ENCODE data around the gene SLCO1B3.
"Not testable (repeated sequence)": the region's sequence is repeated elsewhere in the genome, so short reads cannot be mapped to it uniquely, and the experiment has no call there.

The SLCO1B3 gene, protein sequence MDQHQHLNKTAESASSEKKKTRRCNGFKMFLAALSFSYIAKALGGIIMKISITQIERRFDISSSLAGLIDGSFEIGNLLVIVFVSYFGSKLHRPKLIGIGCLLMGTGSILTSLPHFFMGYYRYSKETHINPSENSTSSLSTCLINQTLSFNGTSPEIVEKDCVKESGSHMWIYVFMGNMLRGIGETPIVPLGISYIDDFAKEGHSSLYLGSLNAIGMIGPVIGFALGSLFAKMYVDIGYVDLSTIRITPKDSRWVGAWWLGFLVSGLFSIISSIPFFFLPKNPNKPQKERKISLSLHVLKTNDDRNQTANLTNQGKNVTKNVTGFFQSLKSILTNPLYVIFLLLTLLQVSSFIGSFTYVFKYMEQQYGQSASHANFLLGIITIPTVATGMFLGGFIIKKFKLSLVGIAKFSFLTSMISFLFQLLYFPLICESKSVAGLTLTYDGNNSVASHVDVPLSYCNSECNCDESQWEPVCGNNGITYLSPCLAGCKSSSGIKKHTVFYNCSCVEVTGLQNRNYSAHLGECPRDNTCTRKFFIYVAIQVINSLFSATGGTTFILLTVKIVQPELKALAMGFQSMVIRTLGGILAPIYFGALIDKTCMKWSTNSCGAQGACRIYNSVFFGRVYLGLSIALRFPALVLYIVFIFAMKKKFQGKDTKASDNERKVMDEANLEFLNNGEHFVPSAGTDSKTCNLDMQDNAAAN

DNA sequence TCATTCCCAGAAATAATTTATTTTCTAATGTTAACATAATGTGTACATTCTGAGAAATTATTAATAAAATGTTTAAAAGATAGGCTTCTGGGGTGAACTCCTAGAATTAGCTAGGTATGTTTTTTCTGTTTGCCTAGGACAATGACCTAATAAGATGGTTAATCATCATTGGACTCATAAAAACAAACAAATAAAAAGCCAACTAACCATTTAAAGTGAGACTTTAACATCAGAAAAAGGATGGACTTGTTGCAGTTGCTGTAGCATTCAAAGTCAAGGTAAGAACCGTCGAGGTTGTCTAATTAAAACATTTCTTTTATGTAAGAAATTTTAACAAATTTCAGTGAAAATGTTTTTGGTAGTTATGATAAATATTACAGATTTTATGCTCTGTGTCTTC is at the start of gene SLCO1B3:
Gene SLCO1B3 (plus strand): TSS at position 219 of the 400 bp plus-strand sequence. CDS start 5,034 bp downstream, outside the sequence.
- DNase-seq (ENCODE audit: low read depth) = no peak
- no peak within 1 kb of the TSS for H3K4me3 ChIP-seq (ENCODE audit: low read depth, low read length)

GRCh38 chr12:20777420-20777819 is 33.1 kb upstream of the SLCO1B3 start:
- DNase-seq (ENCODE audit: low read depth) = no peak
- no peak overlapping the region for H3K4me3 ChIP-seq (ENCODE audit: low read depth, low read length)

- no peak for DNase-seq (ENCODE audit: low read depth)
- H3K4me3 ChIP-seq (ENCODE audit: low read depth, low read length) = no peak overlapping the region
These were observed 31.5 kb upstream of the SLCO1B3 start for GRCh38 chr12:20778969-20779368.

DNA sequence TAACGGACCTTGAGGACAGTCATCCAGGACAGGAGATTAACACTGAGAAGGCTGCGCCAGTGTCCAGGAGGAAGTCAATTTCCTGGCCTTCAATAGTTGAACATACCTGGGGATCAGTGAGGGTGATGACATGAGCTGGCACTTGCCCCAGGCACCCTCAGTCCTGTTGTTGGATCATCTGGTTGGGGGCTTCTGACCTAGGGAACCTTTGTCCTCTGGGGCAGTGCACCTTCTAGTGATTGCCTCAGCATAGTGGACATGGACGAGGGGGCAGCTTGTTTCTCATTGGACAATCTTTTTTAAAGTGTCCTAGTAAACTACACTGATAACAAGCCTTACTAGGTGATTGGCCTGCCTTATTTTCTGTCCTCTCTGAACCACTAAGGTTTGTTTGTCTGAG is 30.5 kb upstream of the SLCO1B3 start:
- not testable (repeated sequence) for DNase-seq (ENCODE audit: low read depth); H3K4me3 ChIP-seq (ENCODE audit: low read depth, low read length)

DNA sequence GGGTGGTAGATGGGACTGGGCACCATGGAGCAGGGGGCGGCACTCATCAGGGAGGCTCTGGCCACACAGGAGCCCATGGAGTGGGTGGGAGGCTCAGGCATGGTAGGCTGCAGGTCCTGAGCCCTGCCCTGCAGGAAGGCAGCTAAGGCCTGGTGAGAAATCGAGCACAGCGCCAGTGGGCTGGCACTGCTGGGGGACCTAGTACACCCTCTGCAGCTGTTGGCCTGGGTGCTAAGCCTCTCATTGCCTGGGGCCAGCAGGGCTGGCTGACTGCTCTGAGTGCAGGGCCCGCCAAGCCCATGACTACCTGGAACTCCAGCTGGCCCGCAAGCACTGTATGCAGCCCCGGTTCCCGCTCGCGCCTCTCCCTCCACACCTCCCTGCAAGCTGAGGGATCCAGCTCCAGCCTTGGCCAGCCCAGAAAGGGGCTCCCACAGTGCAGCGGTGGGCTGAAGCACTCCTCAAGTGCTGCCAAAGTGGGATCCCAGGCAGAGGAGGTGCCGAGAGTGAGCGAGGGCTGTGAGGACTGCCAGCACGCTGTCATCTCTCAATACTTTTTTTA is 26.6 kb upstream of the SLCO1B3 start:
- not testable (repeated sequence) for H3K4me3 ChIP-seq (ENCODE audit: low read depth, low read length); DNase-seq (ENCODE audit: low read depth)

GRCh38 chr12:20792971-20793370 is 17.5 kb upstream of the SLCO1B3 start:
- no peak overlapping the region for H3K4me3 ChIP-seq (ENCODE audit: low read depth, low read length)
- no peak for DNase-seq (ENCODE audit: low read depth)

DNA sequence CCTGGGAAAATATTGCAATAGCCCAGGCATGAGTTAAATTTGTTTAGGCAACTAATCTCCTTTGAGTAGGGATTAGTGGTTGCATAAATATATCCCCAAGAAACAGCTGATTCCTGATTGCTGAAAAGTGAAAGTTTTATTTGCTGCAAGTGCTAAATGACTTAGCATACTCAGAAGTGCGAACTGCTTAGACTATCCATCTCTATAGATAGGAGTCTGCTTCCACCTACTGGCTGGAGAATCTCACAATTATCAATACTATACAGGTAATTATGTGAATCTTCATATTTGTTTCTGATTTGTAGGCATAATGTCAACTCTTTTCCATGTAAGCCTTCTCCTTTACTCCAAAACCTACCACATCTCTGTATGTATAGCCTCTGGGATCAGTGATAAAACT is 12.0 kb upstream of the SLCO1B3 start:
- H3K4me3 ChIP-seq (ENCODE audit: low read depth, low read length) = no peak overlapping the region
- DNase-seq (ENCODE audit: low read depth) = no peak

DNA sequence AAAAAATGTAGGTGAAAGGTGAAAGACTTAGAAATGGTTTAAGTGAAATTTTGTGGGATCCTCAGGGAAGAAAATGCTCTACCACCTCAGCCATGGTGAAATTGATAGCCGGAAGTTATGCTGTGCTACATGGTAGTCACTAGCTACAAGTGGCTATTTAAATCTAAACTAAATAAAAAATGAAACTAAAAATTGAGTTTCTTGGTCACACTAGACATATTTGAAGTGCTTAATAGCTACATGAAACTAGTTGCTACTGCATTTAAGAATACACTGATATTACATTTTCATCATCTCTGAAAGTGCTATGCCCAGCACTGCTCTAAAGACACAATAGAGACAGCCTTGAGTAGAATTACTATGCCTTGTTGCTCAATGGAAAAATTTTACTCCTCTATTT is 10.3 kb upstream of the SLCO1B3 start:
- no peak overlapping the region for H3K4me3 ChIP-seq (ENCODE audit: low read depth, low read length)
- DNase-seq (ENCODE audit: low read depth) = no peak

DNA sequence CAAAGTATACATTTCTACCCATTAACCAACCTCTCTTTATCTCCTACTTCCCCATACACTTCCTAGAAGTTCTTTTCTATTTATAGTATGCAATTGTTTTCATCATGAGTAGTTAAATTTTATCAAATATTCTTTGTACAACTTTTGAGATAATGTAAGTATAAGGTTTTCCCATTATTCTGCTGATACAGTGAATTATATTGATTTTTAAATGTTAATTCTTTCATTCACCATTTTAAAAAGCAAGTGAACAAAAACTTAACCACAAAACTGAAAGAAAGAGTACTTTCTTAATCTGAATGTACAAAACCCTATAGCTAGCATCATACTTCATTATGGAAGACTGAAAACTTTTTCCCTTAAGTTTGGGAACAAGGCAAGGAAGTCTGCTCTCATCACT is 9.5 kb upstream of the SLCO1B3 start:
- no peak overlapping the region for H3K4me3 ChIP-seq (ENCODE audit: low read depth, low read length)
- no peak for DNase-seq (ENCODE audit: low read depth)

- H3K4me3 ChIP-seq (ENCODE audit: low read depth, low read length) = no peak overlapping the region
- no peak for DNase-seq (ENCODE audit: low read depth)
These were observed 4.6 kb upstream of the SLCO1B3 start for GRCh38 chr12:20805921-20806320.

DNA sequence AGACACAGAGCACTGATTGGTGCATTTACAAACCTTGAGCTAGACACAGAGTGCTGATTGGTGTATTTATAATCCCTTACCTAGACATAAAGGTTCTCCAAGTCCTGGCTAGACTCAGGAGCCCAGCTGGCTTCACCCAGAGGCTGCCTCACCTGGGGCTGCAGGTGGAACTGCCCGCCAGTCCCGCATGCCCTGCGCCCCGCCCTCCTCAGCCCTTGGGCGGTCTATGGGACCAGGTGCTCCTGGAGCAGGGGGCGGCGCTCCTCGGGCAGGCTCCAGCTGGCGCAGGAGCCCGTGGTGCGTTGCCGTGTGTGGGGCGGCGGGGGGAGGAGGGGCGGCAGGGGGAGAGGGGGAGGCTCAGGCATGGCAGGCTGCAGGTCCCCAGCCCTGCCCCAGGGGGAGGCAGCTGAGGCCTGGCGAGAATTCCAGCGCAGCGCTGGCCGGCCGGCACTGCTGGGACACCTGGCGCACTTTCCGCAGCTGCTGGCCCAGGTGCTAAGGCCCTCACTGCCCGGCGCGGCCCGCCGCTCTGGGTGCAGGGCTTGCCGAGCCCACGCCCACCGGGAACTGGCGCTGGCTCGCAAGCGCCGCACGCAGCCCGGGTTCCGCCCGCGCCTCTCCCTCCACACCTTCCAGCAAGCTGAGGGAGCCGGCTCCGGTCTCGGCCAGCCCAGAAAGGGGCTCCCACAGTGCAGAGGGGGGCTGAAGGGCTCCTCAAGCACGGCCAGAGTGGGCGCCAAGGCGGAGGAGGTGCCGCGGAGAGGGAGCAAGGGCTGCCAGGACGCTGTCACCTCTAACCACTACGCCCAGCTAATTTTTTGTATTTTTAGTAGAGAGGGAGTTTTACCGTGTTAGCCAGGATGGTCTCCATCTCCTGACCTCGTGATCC is 3.1 kb upstream of the SLCO1B3 start:
- DNase-seq (ENCODE audit: low read depth) = no peak
- H3K4me3 ChIP-seq (ENCODE audit: low read depth, low read length) = no peak overlapping the region

DNA sequence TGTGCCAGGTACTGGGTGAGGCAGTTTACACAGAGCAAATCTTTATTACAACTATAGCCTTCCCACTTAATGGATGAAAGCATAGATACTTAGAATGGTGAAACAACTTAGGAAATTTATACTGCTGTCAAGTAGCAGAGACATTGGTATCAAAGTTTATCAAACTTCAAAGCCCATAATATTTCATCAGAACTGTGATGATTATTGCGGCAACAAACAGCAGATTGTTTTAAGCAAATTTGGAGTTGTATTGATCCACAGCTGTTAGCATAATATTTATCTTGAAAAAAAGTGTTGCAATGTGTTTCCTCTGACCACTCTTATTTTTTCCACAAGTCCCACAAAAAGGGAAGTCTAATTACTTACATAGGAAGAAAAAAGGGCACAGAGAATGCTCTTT is 2.0 kb upstream of the SLCO1B3 start:
- no peak for DNase-seq (ENCODE audit: low read depth)
- no peak overlapping the region for H3K4me3 ChIP-seq (ENCODE audit: low read depth, low read length)

DNA sequence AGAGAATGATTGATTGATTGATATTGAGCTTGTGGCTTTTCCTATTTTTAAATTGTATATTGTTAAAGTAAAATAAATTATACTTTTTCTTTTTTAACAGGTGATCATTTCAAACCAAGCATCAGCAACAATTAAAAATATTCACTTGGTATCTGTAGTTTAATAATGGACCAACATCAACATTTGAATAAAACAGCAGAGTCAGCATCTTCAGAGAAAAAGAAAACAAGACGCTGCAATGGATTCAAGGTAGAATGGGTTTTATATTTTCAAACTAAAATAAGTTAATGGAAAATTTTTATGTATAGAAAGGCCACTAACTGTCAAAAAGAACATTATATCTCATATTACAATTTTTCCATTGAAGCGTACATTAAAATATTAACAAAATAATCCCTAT is 5.1 kb downstream of the SLCO1B3 start:
- no peak overlapping the region for H3K4me3 ChIP-seq (ENCODE audit: low read depth, low read length)
- DNase-seq (ENCODE audit: low read depth) = no peak

DNA sequence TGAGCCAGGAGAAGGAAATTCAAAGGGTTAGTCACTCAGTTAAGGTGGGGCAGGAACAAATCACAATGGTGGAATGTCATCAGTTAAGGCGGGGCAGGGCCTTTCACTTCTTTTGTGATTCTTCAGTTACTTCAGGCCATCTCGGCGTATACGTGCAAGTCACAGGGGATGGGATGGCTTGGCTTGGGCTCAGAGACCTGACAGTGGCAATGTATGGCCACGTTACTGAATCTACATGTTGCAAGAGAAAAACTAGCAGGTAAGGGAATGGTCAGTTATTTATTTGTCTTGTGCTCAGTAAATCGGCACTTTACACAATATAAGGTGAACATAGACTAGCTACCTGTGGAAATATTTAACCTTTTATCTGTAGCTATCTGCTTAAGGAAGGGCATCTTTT is 11.9 kb downstream of the SLCO1B3 start:
- DNase-seq (ENCODE audit: low read depth) = no peak
- no peak overlapping the region for H3K4me3 ChIP-seq (ENCODE audit: low read depth, low read length)

GRCh38 chr12:20822925-20823324 is 12.4 kb downstream of the SLCO1B3 start:
- DNase-seq (ENCODE audit: low read depth) = no peak

GRCh38 chr12:20829919-20830318 is 19.4 kb downstream of the SLCO1B3 start:
- no peak overlapping the region for H3K4me3 ChIP-seq (ENCODE audit: low read depth, low read length)
- no peak for DNase-seq (ENCODE audit: low read depth)

More at GRCh38 chr12:20822925-20823324, 12.4 kb downstream of the SLCO1B3 start:
- no peak overlapping the region for H3K4me3 ChIP-seq (ENCODE audit: low read depth, low read length)

- DNase-seq (ENCODE audit: low read depth) = no peak
- H3K4me3 ChIP-seq (ENCODE audit: low read depth, low read length) = no peak overlapping the region
These were observed 20.0 kb downstream of the SLCO1B3 start for GRCh38 chr12:20830456-20830855.

GRCh38 chr12:20832911-20833310 is 22.4 kb downstream of the SLCO1B3 start:
- H3K4me3 ChIP-seq (ENCODE audit: low read depth, low read length) = no peak overlapping the region
- no peak for DNase-seq (ENCODE audit: low read depth)

GRCh38 chr12:20852649-20853048 is 42.1 kb downstream of the SLCO1B3 start:
- no peak for DNase-seq (ENCODE audit: low read depth)
- H3K4me3 ChIP-seq (ENCODE audit: low read depth, low read length) = no peak overlapping the region

- H3K4me3 ChIP-seq (ENCODE audit: low read depth, low read length) = no peak overlapping the region
- no peak for DNase-seq (ENCODE audit: low read depth)
These were observed 52.6 kb downstream of the SLCO1B3 start for GRCh38 chr12:20863056-20863455.

Measured in skeletal muscle cell (primary cell).